ENCODE results near the gene FREM3. TPM values are rescaled to one million over a fixed set of nuclear protein-coding genes. Genes with fewer than 3 reads are reported as not detected.

Gene FREM3
- total RNA-seq, 1 experiment from 2014 or later, result not detected

GRCh38 chr4:143713553-143713952 lies 13.1 kb upstream of the FREM3 start:
- no peaks in the 10 kb centered on the region for H3K36me3 ChIP-seq (ENCODE audit: insufficient read depth, low read length, poor library complexity, severe bottlenecking)
- DNase-seq (ENCODE audit: low spot score), result no peak
- BruUV-seq (replicated peaks), result no TSS peak
- ChIA-PET CTCF (no interaction called here), POLR2A (ENCODE audit: low non-redundant PET) (no interaction called here)
- no peak overlapping the region for H3K27ac ChIP-seq (ENCODE audit: low read depth, low read length, poor library complexity, severe bottlenecking)
- H3K4me1 ChIP-seq (ENCODE audit: insufficient read depth, low read length, poor library complexity, severe bottlenecking), result no peaks in the 10 kb centered on the region
- no peaks in the 10 kb centered on the region for H3K27me3 ChIP-seq (replicated peaks; ENCODE audit: insufficient read depth, low read depth, low read length, poor library complexity)
- no peak overlapping the region for H3K4me3 ChIP-seq (ENCODE audit: low read depth, low read length, poor library complexity, severe bottlenecking)
- TF ChIP-seq, protein P1, sequence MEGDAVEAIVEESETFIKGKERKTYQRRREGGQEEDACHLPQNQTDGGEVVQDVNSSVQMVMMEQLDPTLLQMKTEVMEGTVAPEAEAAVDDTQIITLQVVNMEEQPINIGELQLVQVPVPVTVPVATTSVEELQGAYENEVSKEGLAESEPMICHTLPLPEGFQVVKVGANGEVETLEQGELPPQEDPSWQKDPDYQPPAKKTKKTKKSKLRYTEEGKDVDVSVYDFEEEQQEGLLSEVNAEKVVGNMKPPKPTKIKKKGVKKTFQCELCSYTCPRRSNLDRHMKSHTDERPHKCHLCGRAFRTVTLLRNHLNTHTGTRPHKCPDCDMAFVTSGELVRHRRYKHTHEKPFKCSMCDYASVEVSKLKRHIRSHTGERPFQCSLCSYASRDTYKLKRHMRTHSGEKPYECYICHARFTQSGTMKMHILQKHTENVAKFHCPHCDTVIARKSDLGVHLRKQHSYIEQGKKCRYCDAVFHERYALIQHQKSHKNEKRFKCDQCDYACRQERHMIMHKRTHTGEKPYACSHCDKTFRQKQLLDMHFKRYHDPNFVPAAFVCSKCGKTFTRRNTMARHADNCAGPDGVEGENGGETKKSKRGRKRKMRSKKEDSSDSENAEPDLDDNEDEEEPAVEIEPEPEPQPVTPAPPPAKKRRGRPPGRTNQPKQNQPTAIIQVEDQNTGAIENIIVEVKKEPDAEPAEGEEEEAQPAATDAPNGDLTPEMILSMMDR (conservative IDR thresholded peaks at IDR 0.05; ENCODE audit: low read depth, low read length), result no peak
- TF ChIP-seq EZH2 (IDR thresholded peaks at IDR 0.05; ENCODE audit: borderline replicate concordance, low read depth, low read length, poor library complexity, severe bottlenecking), result no peak
- intact Hi-C loops (cut with micrococcal nuclease; ENCODE audit: unreplicated experiment), result no loop called here
- H3K9me3 ChIP-seq (ENCODE audit: low read depth, low read length, poor library complexity, severe bottlenecking), result no peaks in the 10 kb centered on the region

DNA sequence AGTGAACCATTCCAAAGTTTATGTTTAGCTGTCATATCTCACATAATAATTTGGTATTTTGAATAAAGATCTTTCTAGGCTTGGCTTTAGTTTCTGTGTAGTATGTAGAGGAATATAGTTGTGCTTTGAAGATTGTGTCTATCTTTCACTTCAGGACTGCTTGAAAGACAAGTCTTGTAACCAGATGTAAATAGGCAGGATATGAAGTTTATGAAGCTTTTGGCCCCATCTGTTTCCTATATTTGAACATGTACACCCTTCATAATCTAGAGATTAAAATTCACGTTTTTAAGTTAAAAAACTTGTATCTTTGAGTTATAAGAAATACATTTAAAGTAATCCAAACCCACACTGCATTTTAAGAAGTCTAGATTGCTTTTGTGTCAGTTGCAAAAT lies 11.7 kb upstream of the FREM3 start:
- Histone ChIP-seq H3K4me1 (ENCODE audit: insufficient read depth, low read length, poor library complexity, severe bottlenecking) (no peaks in the 10 kb centered on the region), H3K27me3 (replicated peaks; ENCODE audit: insufficient read depth, low read depth, low read length, poor library complexity) (no peaks in the 10 kb centered on the region), H3K36me3 (ENCODE audit: insufficient read depth, low read length, poor library complexity, severe bottlenecking) (no peaks in the 10 kb centered on the region), H3K9me3 (ENCODE audit: low read depth, low read length, poor library complexity, severe bottlenecking) (no peaks in the 10 kb centered on the region), H3K4me3 (ENCODE audit: low read depth, low read length, poor library complexity, severe bottlenecking) (no peak overlapping the region), H3K27ac (ENCODE audit: low read depth, low read length, poor library complexity, severe bottlenecking) (no peak overlapping the region)
- ChIA-PET POLR2A (ENCODE audit: low non-redundant PET) (no interaction called here), CTCF (no interaction called here)
- no TSS peak for BruUV-seq (replicated peaks)
- no peak for DNase-seq (ENCODE audit: low spot score)
- intact Hi-C loops (cut with micrococcal nuclease; ENCODE audit: unreplicated experiment), result no loop called here
- TF ChIP-seq, protein P1 (conservative IDR thresholded peaks at IDR 0.05; ENCODE audit: low read depth, low read length), result no peak
- no peak for TF ChIP-seq EZH2 (IDR thresholded peaks at IDR 0.05; ENCODE audit: borderline replicate concordance, low read depth, low read length, poor library complexity, severe bottlenecking)

- no peak for DNase-seq (ENCODE audit: low spot score)
- Histone ChIP-seq H3K27ac (ENCODE audit: low read depth, low read length, poor library complexity, severe bottlenecking) (no peak overlapping the region), H3K4me1 (ENCODE audit: insufficient read depth, low read length, poor library complexity, severe bottlenecking) (no peaks in the 10 kb centered on the region), H3K9me3 (ENCODE audit: low read depth, low read length, poor library complexity, severe bottlenecking) (no peaks in the 10 kb centered on the region), H3K36me3 (ENCODE audit: insufficient read depth, low read length, poor library complexity, severe bottlenecking) (no peaks in the 10 kb centered on the region), H3K27me3 (replicated peaks; ENCODE audit: insufficient read depth, low read depth, low read length, poor library complexity) (no peaks in the 10 kb centered on the region), H3K4me3 (ENCODE audit: low read depth, low read length, poor library complexity, severe bottlenecking) (no peak overlapping the region)
- no TSS peak for BruUV-seq (replicated peaks)
- intact Hi-C loops (cut with micrococcal nuclease; ENCODE audit: unreplicated experiment), result no loop called here
- TF ChIP-seq, protein P1 (conservative IDR thresholded peaks at IDR 0.05; ENCODE audit: low read depth, low read length), result peak; percentile 18; the same call in 1 of the 2 replicates
- no peak for TF ChIP-seq EZH2 (IDR thresholded peaks at IDR 0.05; ENCODE audit: borderline replicate concordance, low read depth, low read length, poor library complexity, severe bottlenecking)
- POLR2A ChIA-PET (ENCODE audit: low non-redundant PET), result no interaction called here
- CTCF ChIA-PET, result no interaction called here
Observed at GRCh38 chr4:143711543-143712154, 11.2 kb upstream of the FREM3 start.
